Testis (tissue), 2 donors: Measurements from ENCODE around the gene FXYD3.

ENCODE experiments used
- CTCF ChIP-seq, 3 experiments: fragments of 450-650 bp in 2 of 3; fragments of 200-600 bp in 1 of 3; sonication (generic) in 1 of 3; IDR thresholded peaks; one replicate each; pipeline ENCODE4 v1.5.1; 2016 to 2019; ENCODE audit warnings: antibody characterized with exemption in 3 of 3, mild to moderate bottlenecking in 2 of 3, moderate library complexity in 1 of 3
- POLR2A ChIP-seq: fragments of 450-650 bp; IDR thresholded peaks from one replicate; pipeline ENCODE4 v1.6.1; 2017; ENCODE audit warnings: antibody characterized with exemption, mild to moderate bottlenecking, moderate library complexity

GRCh38 chr19:35106291-35106583 is 9.4 kb upstream of the FXYD3 start:
- TF ChIP-seq CTCF (IDR thresholded peaks at IDR 0.05) (no peak), POLR2A (no peak)
